NCI-H2107 treated with DMSO at 0.1 percent for 48 hours (cell line): Measurements from ENCODE around the gene TRMT1.
A peak's percentile ranks its signal among the peaks of the same experiment; 100 is the strongest.

Source experiments
- DNase-seq: peaks from one replicate; lab custom pipeline; 2025; ENCODE audit not compliant: unreplicated experiment; lab: John Stamatoyannopoulos, UW

TRMT1 gene

GRCh38 chr19:13103581-13104359 lies 12.8 kb downstream of the TRMT1 start:
- DNase-seq = no peak

GRCh38 chr19:13102666-13103580 lies 13.6 kb downstream of the TRMT1 start, which contains the start of gene LYL1:
LYL1 (minus strand) TSS chr19:13102858; CDS start chr19:13101171, 1,687 bp downstream.
- no peak for DNase-seq

- DNase-seq = no peak
Observed at GRCh38 chr19:13102416-13102665, 14.2 kb downstream of the TRMT1 start.

GRCh38 chr19:13101590-13102415 lies 14.7 kb downstream of the TRMT1 start:
- DNase-seq = no peak

- DNase-seq = no peak
Observed at GRCh38 chr19:13100841-13101589, 15.5 kb downstream of the TRMT1 start.

GRCh38 chr19:13100031-13100588 lies 16.4 kb downstream of the TRMT1 start:
- DNase-seq = no peak

GRCh38 chr19:13099073-13099999 lies 17.2 kb downstream of the TRMT1 start:
- DNase-seq = peak; percentile 13

- DNase-seq = no peak
Observed at GRCh38 chr19:13098277-13099072, 18.1 kb downstream of the TRMT1 start.

- DNase-seq = no peak
Observed at GRCh38 chr19:13097463-13098258, 18.9 kb downstream of the TRMT1 start.

GRCh38 chr19:13097033-13097462 lies 19.5 kb downstream of the TRMT1 start:
- DNase-seq = no peak

GRCh38 chr19:13095934-13096927 lies 20.3 kb downstream of the TRMT1 start:
- DNase-seq = no peak

- no peak for DNase-seq
Observed at GRCh38 chr19:13095393-13095784, 21.2 kb downstream of the TRMT1 start.

- DNase-seq = no peak
Observed at GRCh38 chr19:13094771-13095392, 21.7 kb downstream of the TRMT1 start.

GRCh38 chr19:13094106-13094504 lies 22.4 kb downstream of the TRMT1 start:
- DNase-seq = no peak

GRCh38 chr19:13093407-13094105 lies 23.0 kb downstream of the TRMT1 start:
- peak; percentile 64 for DNase-seq
